Urinary bladder (tissue), 4 donors: ENCODE measurements around the gene TBCCD1. TPM values are rescaled to one million over a fixed set of nuclear protein-coding genes. Genes with fewer than 3 reads are reported as not detected.

ENCODE experiments used
- DNase-seq: peaks from one replicate; pipeline ENCODE4 v3.0.0-alpha.2; 2015; ENCODE audit errors: extremely low spot score
- H3K27ac ChIP-seq: one replicate; pipeline ENCODE4 v1.5.1; 2013; ENCODE audit warnings: low read depth, mild to moderate bottlenecking, moderate library complexity
- H3K36me3 ChIP-seq: one replicate; pipeline ENCODE4 v1.6.1; 2013; ENCODE audit warnings: mild to moderate bottlenecking, moderate library complexity; ENCODE audit not compliant: insufficient read depth
- H3K4me1 ChIP-seq: one replicate; pipeline ENCODE4 v1.6.1; 2013; ENCODE audit warnings: mild to moderate bottlenecking, moderate library complexity; ENCODE audit not compliant: insufficient read depth
- H3K4me3 ChIP-seq: one replicate; pipeline ENCODE4 v1.5.1; 2013; ENCODE audit warnings: low read depth, low read length
- WGBS: extraction: QIAGEN DNeasy Blood & Tissue Kit; methylation state at CpG from one replicate; pipeline ENCODE4 v1.1.7; 2013; 5-methylcytosine and 5-hydroxymethylcytosine counted together
- polyA plus RNA-seq: library from polyadenylated mRNA; stranded (reverse); fragments of 200-250 nt; gene quantifications from one replicate; pipeline ENCODE4 v1.2.3, GENCODE V29; 2013
- total RNA-seq: library from RNA; depleted of rRNA; stranded (reverse); fragments of >200 nt; gene quantifications from one replicate; pipeline ENCODE4 v1.2.3, GENCODE V29; 2014
- donor health status: healthy with polysubstance abuse.
- donor health status: healthy.

The TBCCD1 gene
- total RNA-seq, result 20.6 TPM
- polyA plus RNA-seq, result 7.3 TPM

GRCh38 chr3:186567072-186567921, at the start of gene TBCCD1:
TBCCD1 (minus strand) TSS chr3:186567339; CDS start chr3:186564329, 3,010 bp downstream.
- DNase-seq, result peak; percentile 66
- peak within 1 kb of the TSS; percentile 67 for H3K4me3 ChIP-seq
- no peaks in the 10 kb centered on the region for H3K4me1 ChIP-seq
- WGBS, result under 1% methylated on average over 66 of the region's 66 CpGs
- H3K36me3 ChIP-seq, result no peaks in the 10 kb centered on the region
- H3K27ac ChIP-seq, result peak within 1 kb of the TSS; percentile 77

GRCh38 chr3:186616299-186616617, 49.1 kb upstream of the TBCCD1 start:
- Histone ChIP-seq H3K27ac (no peak overlapping the region), H3K4me1 (no peaks in the 10 kb centered on the region), H3K4me3 (no peak overlapping the region), H3K36me3 (no peaks in the 10 kb centered on the region)
- DNase-seq, result no peak
- 84% methylated on average over 8 of the region's 8 CpGs for WGBS

GRCh38 chr3:186614597-186615483, 47.7 kb upstream of the TBCCD1 start:
- Histone ChIP-seq H3K36me3 (no peaks in the 10 kb centered on the region), H3K27ac (no peak overlapping the region), H3K4me1 (no peaks in the 10 kb centered on the region), H3K4me3 (no peak overlapping the region)
- DNase-seq, result peak; percentile 51
- 28% methylated on average over 16 of the region's 16 CpGs for WGBS

GRCh38 chr3:186614266-186614596, 47.1 kb upstream of the TBCCD1 start:
- no peak for DNase-seq
- no peak overlapping the region for H3K4me3 ChIP-seq
- H3K27ac ChIP-seq, result no peak overlapping the region
- no peaks in the 10 kb centered on the region for H3K4me1 ChIP-seq
- WGBS, result 57% methylated on average over 6 of the region's 6 CpGs
- no peaks in the 10 kb centered on the region for H3K36me3 ChIP-seq

- DNase-seq, result no peak
- H3K4me1 ChIP-seq, result no peaks in the 10 kb centered on the region
- H3K4me3 ChIP-seq, result no peak overlapping the region
- H3K27ac ChIP-seq, result no peak overlapping the region
- 53% methylated on average over 4 of the region's 4 CpGs for WGBS
- no peaks in the 10 kb centered on the region for H3K36me3 ChIP-seq
These were observed 46.6 kb upstream of the TBCCD1 start for GRCh38 chr3:186613637-186614265.

GRCh38 chr3:186612721-186613636, 45.8 kb upstream of the TBCCD1 start, which contains the start of gene AHSG:
AHSG (plus strand) TSS chr3:186613060; CDS start chr3:186613142, 82 bp downstream.
- Histone ChIP-seq H3K27ac (no peak within 1 kb of the TSS), H3K36me3 (no peaks in the 10 kb centered on the region), H3K4me3 (no peak within 1 kb of the TSS), H3K4me1 (no peaks in the 10 kb centered on the region)
- 75% methylated on average over 7 of the region's 7 CpGs for WGBS
- no peak for DNase-seq

- no peaks in the 10 kb centered on the region for H3K4me1 ChIP-seq
- no peak overlapping the region for H3K4me3 ChIP-seq
- 61% methylated on average over 5 of the region's 5 CpGs for WGBS
- no peak for DNase-seq
- H3K36me3 ChIP-seq, result no peaks in the 10 kb centered on the region
- no peak overlapping the region for H3K27ac ChIP-seq
These were observed 44.9 kb upstream of the TBCCD1 start for GRCh38 chr3:186612065-186612464.

GRCh38 chr3:186609247-186609868, 42.2 kb upstream of the TBCCD1 start:
- no peak for DNase-seq
- 92% methylated on average over 8 of the region's 8 CpGs for WGBS
- H3K27ac ChIP-seq, result no peak overlapping the region
- no peaks in the 10 kb centered on the region for H3K4me1 ChIP-seq
- H3K4me3 ChIP-seq, result no peak overlapping the region
- no peaks in the 10 kb centered on the region for H3K36me3 ChIP-seq

- Histone ChIP-seq H3K27ac (no peak overlapping the region), H3K36me3 (no peaks in the 10 kb centered on the region), H3K4me3 (no peak overlapping the region), H3K4me1 (no peaks in the 10 kb centered on the region)
- DNase-seq, result no peak
- WGBS, result 70% methylated on average over 2 of the region's 2 CpGs
These were observed 41.6 kb upstream of the TBCCD1 start for GRCh38 chr3:186608624-186609215.

GRCh38 chr3:186605561-186606545, 38.7 kb upstream of the TBCCD1 start:
- Histone ChIP-seq H3K36me3 (no peaks in the 10 kb centered on the region), H3K4me1 (no peaks in the 10 kb centered on the region), H3K27ac (no peak overlapping the region), H3K4me3 (no peak overlapping the region)
- no peak for DNase-seq
- WGBS, result 80% methylated on average over 5 of the region's 5 CpGs

- Histone ChIP-seq H3K4me3 (no peak overlapping the region), H3K36me3 (no peaks in the 10 kb centered on the region), H3K4me1 (no peaks in the 10 kb centered on the region), H3K27ac (no peak overlapping the region)
- no peak for DNase-seq
These were observed 37.9 kb upstream of the TBCCD1 start for GRCh38 chr3:186605078-186605477.
